CMK (cell line): ENCODE measurements around the gene VTI1A.

ENCODE experiments used
- DNase-seq: peaks from one replicate; pipeline ENCODE4 v3.0.0-alpha.2; 2010; ENCODE audit warnings: low read depth

Gene VTI1A

DNA sequence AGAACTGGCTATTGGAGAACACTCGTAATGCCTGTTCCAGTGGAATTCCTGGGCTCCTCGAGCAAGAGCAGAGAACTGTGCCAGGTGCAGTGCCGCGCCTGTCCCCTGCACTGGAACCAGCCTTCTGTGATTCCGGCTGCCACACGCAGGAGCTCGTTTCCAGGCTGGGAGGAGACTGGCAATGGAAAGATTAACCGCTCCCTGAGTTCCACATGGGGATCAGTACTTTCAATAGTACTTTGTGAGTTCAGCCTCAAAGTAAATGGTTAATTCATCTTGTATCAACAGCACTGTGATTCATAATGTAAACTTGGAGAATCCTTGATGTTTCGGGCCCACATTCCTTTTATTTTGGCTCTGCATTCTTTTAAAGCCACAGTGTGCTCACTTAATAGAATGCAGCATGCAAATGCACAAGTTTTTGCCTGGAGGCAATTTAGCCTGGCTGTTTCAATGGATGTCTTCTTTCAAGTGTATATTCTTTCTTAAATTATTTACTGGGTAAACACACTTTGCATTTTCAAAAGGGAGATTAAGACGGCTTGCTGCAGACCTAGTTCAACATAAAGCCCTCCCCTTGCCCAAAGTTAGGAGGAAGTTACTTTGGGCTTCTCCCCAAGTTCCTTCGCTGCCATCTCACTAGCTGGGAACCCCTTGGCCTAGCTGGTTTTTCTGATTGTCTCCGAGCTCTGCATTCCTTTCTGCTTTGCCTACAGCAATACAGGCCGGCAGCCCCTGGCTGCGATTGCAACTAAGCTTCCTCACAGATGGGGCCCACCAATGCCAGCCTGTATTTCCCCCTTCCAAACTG, 364.9 kb downstream of the VTI1A start:
- DNase-seq: no peak

DNA sequence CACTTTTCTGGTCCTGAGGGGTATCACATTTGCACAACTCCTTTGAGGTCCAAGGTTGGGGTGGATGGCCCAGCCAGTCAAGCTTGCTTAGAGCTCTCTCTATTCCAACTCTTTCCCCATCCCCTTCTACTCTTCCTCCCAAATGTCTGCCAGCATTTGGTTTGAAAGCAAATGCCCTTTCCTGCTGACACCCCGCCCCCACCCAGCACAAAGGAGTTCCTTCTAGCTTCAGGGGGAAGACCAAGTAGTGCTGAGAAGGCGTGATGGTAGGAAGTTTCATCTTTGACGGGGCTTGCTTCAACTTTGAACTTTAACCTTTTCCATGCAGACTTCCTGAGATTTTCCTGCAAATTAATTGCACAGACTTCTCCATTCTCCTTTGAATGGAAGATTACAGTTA, 365.6 kb downstream of the VTI1A start:
- no peak for DNase-seq

DNA sequence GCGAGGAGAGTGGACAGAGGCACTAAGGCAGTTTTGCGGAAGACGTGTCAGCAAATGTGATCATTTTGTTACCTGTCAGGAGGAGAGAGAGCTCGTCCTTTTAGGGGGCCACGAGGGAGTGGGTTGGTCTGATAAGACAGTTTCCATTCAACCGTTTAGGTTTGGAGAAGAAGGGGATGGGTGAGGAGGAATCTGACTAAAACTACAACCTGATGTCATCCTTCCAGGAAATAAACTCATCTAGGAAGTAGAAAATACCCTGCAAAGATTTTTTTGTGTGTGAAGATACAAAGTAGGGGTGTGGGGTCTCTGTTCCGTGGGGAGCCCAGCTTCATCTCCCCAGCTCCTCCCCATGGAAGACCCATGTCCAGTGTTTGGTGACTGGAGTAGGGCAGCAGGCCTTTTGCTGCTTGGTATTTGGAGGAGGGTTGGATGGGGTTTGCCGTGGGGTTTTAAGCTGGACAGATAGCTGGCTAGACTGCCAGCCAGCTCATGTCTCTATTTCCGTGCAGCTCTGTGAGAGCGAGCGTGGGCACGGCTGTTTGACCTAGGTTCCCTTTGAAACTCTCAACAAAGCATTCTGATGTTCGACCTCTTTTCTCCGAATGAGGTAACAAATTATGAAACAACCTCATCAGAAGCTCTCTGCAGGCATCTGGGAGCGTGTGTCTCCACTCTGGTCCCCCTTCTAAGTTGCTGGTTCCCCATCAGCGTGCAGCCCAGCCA, 367.0 kb downstream of the VTI1A start:
- no peak for DNase-seq

DNA sequence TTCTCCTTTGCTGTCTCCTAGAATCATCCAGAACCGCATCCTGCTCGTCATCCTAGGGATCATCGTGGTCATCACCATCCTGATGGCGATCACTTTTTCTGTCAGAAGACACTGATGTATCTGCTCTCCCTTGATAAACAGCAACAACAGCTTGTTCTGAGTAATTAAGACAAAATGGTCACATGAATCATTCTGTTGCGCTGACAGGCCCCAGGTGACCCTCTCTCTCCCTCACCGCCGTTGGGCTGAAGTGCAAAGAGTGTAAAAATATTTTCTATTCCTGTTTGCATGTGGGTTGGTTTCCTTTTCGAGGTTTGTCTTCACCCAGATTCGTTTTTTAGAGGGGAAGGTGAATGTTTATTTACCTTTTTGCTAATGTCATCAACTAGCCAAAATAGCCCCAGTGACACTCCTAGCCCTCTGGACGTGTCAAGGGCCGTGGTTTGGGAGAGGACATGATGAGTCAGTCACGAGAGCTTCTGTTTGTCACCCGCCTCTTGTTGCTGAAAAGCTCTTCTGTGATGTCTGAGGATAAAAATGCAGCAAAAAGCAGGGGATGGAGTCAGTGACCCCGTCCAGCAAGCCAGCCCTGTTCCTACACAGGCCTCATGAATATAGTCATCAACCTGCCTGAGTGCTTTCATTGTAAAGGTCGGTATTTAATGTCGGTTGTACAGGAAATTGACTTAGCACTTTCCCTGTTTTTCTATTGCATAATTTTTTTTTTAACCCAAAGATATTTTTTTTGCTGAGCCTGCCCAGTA, 368.4 kb downstream of the VTI1A start:
- no peak for DNase-seq

DNA sequence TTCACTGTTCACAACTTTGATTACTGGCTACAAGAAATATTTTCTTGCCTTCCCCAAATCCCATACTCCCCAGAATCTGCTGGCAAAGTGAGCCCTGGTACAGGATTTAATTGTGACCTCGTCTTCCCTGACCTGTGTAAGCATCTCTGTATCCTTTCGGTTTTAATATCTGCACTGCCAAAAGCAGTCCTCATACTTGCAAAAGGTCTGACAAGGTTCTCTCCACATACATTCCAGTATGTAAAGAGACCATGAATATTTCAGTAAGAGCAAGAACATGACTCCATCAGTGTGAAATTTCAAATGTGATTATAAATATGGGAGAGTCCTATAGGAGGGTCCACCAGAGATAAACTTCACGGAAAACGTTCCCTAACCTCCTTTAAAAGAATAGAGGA, 369.0 kb downstream of the VTI1A start:
- DNase-seq: no peak

GRCh38 chr10:112816891-112817290, 369.9 kb downstream of the VTI1A start:
- no peak for DNase-seq

GRCh38 chr10:112817981-112818777, 371.2 kb downstream of the VTI1A start:
- no peak for DNase-seq

- DNase-seq: no peak
Measured at GRCh38 chr10:112819231-112819630, 372.2 kb downstream of the VTI1A start.

DNA sequence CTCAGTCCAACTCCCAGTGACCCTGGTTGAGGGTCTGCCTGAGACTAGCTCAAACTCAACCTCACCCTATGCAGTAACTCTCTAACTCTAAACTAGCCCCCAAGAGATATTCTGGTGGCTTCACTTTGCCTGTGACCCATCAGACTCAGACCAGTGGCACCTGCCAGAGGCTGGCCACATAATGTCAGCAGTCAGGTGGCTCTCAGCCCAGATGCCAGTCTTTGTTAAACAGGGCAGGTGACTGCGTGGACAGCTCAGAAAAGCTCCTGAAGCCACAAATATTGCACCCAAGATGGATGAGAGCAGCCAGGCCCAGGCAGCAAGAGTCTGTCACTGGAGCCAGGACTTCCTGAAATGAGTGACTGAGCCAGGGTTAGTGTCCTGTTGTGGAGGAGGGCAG, 373.3 kb downstream of the VTI1A start:
- DNase-seq: no peak

- no peak for DNase-seq
Measured at GRCh38 chr10:112821038-112821437, 374.0 kb downstream of the VTI1A start.

GRCh38 chr10:112821663-112822062, 374.6 kb downstream of the VTI1A start:
- no peak for DNase-seq

DNA sequence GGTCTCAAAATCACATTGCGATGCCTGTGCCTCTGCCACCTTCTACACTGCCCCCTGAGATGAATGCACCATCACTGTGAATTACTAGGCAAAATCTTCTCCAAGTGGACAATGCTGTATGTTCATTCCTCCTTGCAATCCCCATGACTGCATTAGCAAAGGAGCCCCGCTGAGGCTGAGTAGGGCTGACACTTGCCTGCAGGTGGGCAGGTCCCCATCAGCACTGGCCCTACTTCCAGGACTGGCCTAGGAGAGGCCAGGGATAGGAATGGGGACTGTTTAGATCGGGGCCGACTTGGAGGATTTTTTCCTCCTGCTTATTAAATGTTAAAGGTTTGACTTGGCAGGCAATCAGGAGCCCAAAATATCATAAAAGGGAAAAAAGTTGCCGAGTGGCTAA, 376.0 kb downstream of the VTI1A start:
- DNase-seq: no peak

- DNase-seq: no peak
Measured at GRCh38 chr10:112823604-112824003, 376.6 kb downstream of the VTI1A start.

DNA sequence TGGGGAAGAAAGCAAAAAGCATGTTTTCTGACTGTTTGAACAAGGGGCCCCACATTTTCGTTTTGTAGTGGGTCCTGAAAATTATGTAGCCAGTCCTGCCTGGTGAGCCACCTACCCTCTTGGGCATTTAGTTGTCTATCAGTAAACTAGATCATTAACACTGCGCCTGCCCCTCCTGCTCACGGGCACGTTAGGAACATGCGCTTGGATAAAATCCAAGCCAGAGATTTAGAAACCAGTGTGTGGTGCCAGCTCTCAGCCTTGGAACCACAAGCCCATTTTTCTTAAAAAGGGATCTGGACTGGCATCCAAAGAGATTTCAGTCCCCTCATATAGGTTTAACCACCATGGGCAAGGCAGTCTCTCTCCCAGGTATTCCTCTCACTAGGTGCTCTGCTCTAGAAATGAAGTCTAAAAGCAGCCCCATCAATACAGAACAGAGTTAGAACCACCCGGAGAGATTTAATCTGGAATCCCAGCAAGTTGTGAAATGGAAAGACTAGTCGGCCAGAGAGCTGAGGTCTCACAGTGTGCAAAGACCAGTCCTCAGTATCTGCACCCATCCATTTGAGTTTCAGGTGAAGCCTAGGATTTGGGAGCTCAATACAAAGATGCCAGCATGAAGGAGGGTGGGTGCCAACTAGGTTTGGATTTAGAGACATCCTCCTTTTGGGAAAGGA, 379.1 kb downstream of the VTI1A start:
- no peak for DNase-seq

DNA sequence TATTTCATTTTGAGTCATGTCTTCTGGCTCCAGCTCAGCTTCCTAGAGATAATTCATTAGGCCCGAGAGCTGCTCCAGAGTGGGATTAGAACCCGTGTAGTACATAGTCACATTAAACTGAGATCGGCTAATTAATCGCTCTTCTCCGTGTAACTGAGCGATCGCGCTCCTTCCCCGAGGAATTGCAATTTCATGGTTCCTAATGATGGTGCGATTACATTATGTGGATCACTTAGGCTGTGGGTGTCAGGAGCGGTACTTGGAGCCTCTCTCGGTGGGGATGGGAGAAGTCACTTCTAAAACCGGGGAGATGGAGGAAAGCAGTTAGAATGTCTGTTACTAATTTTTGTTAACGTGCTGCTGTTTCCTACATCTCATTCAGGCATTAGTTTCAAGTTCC, 380.1 kb downstream of the VTI1A start:
- DNase-seq: no peak

DNA sequence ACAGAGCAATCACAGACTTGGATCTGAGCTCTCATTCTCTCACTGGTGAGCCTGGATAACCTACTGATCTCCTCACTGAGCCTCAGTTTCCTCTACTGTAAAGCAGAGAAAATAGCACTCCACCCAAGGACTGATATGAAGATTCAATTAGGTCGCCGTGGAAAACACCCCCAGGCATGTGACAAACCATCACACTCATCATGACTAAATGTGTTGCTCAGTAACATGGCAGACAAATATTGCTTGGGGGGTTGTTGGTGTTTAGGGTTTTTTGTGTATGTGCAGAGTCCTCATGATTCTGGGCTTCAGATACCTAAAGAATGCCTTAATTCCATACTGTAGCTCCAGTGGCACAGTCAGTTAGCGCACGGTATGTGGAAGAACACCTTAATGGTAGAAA, 380.9 kb downstream of the VTI1A start:
- DNase-seq: no peak

DNA sequence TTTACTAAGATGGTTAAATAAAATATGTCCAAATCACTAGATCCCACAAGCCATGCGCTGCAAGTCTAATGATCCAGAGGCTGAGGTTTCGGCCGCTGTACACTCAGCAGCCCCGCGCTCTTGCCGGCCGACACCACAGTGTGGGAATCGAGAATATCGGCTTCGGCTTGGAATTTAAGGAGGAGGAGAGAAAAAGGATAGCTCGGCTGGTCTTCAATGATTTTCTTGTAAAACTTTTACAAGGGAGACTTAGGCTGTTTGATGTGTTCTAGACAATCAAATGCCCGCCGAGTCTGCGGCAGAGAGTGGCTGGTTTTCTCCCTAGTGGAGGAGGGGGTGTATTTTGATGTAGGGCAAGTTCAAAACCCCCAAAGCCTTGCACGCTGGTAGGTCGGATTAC, 384.8 kb downstream of the VTI1A start:
- no peak for DNase-seq

GRCh38 chr10:112832361-112832878, 385.4 kb downstream of the VTI1A start:
- no peak for DNase-seq

DNA sequence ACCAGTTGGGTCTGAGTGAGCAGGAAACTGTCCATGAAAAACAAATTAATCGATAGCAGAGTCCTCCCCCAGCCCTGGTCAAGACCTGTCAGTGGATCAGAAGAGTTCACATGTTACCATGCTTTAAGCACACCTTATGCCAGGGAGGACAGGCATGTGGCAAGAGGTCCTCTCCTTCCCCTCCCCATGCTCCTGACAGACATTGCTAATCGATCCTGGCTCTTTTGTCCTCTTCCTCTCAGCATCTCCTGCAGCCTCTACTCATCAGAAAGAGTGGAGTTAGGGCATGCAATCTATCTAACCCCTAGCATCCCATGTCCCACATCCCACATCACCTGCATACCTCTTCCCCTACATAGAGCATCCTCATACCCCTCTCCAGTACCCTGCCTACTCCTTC, 385.9 kb downstream of the VTI1A start:
- no peak for DNase-seq

DNA sequence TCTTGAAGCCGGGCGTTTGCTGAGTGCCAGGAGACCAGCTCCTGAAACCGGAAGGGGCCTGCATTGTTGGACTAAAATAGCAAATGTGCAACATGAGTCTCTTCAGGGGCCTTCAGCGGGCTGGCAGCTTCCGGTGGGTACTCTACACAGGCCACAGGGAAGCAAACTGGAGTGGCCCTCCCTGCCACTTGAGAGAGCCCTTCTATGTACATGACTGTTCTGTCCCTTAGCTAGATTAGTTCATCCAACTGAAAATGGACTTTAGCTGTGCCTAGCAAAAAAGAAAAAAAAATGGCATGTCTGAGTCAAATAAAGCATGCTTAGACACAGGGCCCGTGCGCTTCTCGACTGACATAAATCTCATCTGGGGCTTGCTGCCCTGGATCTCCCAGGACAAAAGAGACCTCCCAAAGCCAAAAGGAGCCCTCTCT, 387.8 kb downstream of the VTI1A start:
- no peak for DNase-seq

DNA sequence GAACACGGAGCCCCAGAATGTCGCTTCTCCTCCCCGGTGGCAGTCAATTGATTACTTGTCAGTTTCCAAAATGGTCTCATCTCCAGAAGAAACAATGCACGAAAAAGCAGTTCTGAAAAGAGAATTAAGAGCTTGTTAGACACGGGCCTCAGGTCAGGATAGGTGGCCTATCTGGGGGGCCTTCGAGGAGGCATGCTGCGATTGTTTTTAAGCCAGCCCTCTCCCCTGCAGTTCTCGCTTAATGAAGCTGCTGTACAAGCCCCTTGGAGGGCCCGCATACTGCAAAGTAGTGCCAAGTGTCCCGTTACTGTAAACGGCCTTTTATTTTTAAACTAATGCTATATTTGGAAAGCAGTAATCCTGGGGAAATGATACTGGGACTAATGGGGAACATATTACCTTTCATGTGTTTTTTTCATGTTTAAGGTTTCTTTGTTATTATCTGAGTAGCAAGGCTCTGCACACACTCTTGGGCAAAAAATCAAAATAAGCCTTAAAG, 388.3 kb downstream of the VTI1A start:
- no peak for DNase-seq
